Measurements from ENCODE around the gene OLIG2.

The OLIG2 gene

DNA sequence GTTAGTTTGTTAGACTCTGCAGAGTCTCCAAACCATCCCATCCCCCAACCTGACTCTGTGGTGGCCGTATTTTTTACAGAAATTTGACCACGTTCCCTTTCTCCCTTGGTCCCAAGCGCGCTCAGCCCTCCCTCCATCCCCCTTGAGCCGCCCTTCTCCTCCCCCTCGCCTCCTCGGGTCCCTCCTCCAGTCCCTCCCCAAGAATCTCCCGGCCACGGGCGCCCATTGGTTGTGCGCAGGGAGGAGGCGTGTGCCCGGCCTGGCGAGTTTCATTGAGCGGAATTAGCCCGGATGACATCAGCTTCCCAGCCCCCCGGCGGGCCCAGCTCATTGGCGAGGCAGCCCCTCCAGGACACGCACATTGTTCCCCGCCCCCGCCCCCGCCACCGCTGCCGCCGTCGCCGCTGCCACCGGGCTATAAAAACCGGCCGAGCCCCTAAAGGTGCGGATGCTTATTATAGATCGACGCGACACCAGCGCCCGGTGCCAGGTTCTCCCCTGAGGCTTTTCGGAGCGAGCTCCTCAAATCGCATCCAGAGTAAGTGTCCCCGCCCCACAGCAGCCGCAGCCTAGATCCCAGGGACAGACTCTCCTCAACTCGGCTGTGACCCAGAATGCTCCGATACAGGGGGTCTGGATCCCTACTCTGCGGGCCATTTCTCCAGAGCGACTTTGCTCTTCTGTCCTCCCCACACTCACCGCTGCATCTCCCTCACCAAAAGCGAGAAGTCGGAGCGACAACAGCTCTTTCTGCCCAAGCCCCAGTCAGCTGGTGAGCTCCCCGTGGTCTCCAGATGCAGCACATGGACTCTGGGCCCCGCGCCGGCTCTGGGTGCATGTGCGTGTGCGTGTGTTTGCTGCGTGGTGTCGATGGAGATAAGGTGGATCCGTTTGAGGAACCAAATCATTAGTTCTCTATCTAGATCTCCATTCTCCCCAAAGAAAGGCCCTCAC lies at the start of gene OLIG2:
Gene OLIG2 (plus strand): TSS at position 447 of the 954 bp plus-strand sequence. CDS start 928 bp downstream, outside the sequence.
- DNase-seq, result no peak

DNA sequence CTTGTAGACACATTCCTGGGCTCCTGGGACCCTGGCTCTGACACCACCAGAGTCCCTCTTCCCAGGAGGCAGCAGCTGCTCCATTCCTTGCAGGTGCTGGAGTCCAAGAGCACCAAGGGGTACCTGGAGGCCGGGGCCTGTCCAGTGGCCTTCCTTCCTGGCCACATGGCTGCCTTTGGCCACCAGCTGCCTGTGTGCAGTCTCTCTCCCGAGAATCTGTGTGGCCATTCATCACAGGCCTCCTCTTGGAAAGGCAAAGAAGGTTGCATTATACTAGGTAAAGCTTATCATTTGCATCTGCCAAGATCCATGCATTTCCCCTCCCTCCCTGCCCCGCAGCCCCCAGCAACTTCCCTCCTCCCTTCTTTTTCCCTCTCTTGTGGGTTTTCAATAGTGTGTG lies 48.9 kb upstream of the OLIG2 start:
- DNase-seq, result no peak

GRCh38 chr21:32977216-32977615 lies 48.5 kb upstream of the OLIG2 start:
- DNase-seq, result no peak

DNA sequence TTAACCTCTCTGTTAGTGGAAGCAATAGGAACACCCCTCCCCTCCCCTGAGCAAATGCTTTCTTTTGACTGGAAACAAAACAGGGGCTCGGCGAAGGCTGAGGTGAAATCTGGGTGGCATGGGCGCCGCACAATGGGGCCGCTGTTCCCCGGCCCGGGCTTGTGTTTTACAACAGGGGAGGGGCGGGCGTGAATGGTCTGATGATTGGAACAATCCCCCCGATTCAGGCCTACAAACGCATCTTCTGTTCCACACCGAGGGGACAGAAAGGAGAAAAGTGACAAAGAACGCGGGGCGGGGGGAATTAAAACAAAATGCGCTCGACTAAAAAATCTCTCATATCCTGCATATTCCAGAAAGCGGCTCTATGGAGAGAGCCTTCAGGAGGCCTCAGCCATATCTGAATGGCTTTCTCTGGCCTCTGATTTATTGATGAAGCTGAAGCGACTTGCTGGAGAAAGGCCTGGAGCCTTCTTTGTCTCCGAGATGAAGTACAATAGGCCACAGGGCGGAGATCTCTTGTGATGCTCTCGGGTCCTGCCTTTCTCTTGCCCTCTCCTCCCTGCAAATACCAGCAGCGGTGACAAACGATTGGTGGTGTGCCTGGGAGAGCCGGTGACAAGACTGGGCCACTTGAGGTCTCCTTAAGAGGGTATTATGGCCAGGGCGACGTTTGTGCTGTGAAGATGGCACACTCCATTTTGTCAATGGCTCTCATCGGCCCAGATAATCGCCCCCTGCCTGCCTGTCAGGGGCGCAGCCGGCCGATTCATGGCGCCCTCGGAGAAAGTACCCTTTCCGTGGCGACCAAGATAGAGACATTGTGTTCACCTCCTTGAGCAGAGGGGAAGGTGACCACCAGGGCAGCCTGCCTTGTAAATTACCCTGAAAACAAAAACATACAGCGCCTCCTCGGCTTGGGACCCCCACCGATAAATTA lies 47.1 kb upstream of the OLIG2 start:
- no peak for DNase-seq

DNA sequence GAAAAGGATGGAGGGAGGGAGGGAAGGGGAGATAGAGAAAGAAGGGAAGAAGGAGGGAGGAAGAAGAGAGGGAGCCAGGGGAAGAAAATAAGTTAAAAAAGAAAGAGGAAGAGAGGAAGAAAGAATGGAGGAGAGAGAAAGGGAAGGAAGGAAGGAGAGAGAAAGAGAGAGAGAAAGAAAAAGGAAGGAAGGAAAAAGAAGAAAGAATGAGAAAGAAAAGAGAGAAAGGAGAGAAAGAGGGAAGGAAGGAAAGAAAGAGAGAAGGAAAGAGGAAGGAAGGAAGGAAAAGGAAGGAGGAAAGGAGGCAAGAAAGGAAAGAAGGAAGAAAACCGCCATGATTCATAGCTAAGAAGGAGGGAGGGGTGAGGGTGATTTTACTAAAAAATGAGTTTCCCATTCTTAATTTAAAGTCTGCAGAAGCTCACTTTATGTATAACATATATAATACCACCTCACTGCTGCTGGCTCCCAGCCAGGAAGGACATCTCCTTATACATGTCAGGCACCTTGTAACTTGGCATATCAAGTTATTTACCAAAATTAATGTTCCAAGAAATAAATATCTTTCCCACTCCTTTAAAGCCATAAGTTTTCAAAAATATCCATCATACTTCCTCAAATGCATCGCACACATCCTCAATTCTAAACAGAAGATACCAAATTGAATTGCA lies 46.0 kb upstream of the OLIG2 start:
- no peak for DNase-seq

- DNase-seq, result no peak
These were observed 44.6 kb upstream of the OLIG2 start for GRCh38 chr21:32981096-32981495.

DNA sequence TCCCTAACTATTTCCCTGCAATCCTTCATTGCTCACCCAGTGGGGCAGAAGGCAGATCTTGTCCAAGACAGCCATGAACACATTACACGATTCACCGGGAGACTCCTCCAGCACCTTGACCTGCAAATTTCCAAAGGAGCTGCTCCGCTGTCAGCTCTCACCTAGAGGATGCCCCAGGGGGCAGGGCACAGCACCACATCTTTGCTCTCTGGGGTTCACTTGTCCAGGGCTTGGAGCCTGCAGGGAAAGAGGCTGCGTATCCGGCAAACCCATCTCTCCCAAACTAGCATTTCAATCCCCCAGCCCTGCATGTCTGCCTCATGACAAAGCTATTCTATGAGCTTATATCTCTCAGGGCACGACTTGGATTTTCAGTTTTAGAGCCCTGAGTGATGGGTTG lies 35.1 kb upstream of the OLIG2 start:
- DNase-seq, result no peak

GRCh38 chr21:32991361-32991760 lies 34.4 kb upstream of the OLIG2 start:
- no peak for DNase-seq

- no peak for DNase-seq
These were observed 31.8 kb upstream of the OLIG2 start for GRCh38 chr21:32993894-32994293.

GRCh38 chr21:32994305-32994704 lies 31.4 kb upstream of the OLIG2 start:
- no peak for DNase-seq

GRCh38 chr21:33007747-33008146 lies 18.0 kb upstream of the OLIG2 start:
- DNase-seq, result no peak

DNA sequence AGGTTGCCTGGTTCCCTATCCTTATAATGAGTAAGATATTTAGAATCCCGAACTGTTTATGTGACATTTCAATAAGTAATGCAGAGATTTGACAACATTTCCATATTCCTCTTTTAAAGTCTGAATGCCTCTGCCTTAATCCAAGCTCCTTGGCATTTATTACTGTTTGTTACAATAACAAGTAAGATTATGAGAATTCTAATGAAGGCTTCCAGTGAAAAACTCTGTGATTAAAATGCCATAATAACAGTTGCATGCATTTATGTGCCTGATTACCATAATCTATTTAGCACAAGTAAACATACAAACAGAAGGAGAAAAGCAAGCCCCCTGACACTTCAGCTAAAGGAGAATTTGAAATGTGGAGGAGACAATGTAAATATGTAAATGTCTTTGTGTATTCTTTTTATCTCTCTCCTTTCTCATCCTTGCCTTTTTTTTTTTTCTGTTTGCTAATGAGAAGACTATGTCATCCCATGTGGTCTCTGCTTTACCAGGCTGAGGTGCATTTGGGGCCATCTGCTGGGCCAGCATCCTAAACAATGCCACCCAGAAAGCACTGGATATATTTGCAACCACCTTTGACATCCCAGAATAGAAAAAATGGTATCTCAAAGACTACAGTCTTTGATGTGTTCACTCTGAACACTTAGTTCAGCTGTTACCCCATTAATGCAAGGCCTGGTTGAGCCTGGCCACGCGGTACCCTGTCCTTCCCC lies 17.2 kb upstream of the OLIG2 start:
- no peak for DNase-seq

GRCh38 chr21:33010931-33011330 lies 14.8 kb upstream of the OLIG2 start:
- DNase-seq, result no peak

GRCh38 chr21:33011462-33011861 lies 14.3 kb upstream of the OLIG2 start:
- no peak for DNase-seq

DNA sequence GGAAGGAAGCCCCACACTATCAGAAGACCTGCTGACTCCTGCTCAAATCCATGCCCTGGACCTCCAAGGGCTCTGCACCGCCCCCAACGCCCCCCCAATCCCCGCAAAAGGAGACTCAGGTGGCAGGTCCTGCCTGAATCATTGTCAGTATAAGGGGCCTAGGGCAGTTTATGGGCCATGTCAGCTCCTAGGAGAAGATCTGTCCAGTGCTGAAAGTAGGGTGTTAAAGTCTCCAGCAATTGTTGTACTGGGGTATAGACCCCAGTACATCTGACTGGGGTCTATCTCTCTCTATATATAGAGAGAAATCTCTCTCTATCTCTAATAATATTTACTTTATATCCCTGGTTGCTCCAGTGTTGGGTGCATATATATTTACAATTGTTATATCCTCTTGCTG lies 12.1 kb upstream of the OLIG2 start:
- no peak for DNase-seq

DNA sequence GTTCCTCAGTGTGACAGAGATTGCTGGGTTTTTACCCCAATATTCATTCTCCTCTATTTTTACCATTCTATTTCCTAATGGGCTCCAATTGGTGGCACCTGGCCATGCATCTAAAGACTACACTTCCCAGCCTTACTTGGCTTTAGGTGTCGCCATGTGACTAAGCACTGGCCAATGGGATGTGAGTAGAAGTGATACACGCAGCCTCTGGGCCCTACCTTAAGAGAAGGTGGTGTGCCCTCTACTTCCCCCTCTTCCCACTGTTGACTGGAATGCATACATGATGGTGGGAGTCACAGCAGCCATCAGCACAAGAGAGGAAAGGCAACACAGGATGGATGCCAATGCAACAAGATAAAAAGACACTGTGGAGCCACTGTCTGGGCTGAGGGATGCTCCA lies 11.4 kb upstream of the OLIG2 start:
- DNase-seq, result no peak

- DNase-seq, result no peak
These were observed 10.6 kb upstream of the OLIG2 start for GRCh38 chr21:33015096-33015495.

GRCh38 chr21:33015756-33016155 lies 10.0 kb upstream of the OLIG2 start:
- DNase-seq, result no peak

- DNase-seq, result no peak
These were observed 6.8 kb upstream of the OLIG2 start for GRCh38 chr21:33018707-33019465.

- DNase-seq, result no peak
These were observed 6.2 kb upstream of the OLIG2 start for GRCh38 chr21:33019516-33019884.

- DNase-seq, result no peak
These were observed 5.7 kb upstream of the OLIG2 start for GRCh38 chr21:33019885-33020557.

Data from CD4-positive, alpha-beta T cell treated with Interleukin-12 subunit alpha and Interleukin-12 subunit beta, for 1 hour (primary cell).